Spinal cord (tissue), 10 donors: ENCODE measurements around the gene GRM7. TPM values are rescaled to one million over a fixed set of nuclear protein-coding genes. Genes with fewer than 3 reads are reported as not detected.

Source experiments
- DNase-seq, 6 donors: peaks; one replicate each; pipeline versions ENCODE4 v3.0.0 to v3.0.0-alpha.2; 2013 to 2015; ENCODE audit warnings: low spot score in 6 of 6, low read depth in 4 of 6
- H3K27ac ChIP-seq: one replicate; pipeline ENCODE4 v1.5.1; 2013; ENCODE audit warnings: low read depth, low read length, control low read depth
- H3K27me3 ChIP-seq: one replicate; pipeline ENCODE4 v1.6.1; 2013; ENCODE audit warnings: low read length; ENCODE audit not compliant: control insufficient read depth, insufficient read depth
- H3K36me3 ChIP-seq: one replicate; pipeline ENCODE4 v1.6.1; 2013; ENCODE audit warnings: low read length; ENCODE audit not compliant: control insufficient read depth, insufficient read depth
- H3K4me1 ChIP-seq: one replicate; pipeline ENCODE4 v1.6.1; 2013; ENCODE audit warnings: low read length; ENCODE audit not compliant: control insufficient read depth, insufficient read depth
- H3K4me3 ChIP-seq: one replicate; pipeline ENCODE4 v1.5.1; 2013; ENCODE audit warnings: low read depth, low read length, control low read depth
- H3K9me3 ChIP-seq: one replicate; pipeline ENCODE4 v1.6.1; 2013; ENCODE audit warnings: low read length; ENCODE audit not compliant: control insufficient read depth, insufficient read depth
- WGBS: methylation state at CpG from one replicate; pipeline ENCODE4 v1.1.5; 2013; ENCODE audit warnings: missing lambda C conversion rate; ENCODE audit not compliant: insufficient coverage; 5-methylcytosine and 5-hydroxymethylcytosine counted together
- polyA plus RNA-seq, 2 donors: library from polyadenylated mRNA; unstranded; fragments of 120-200 nt; gene quantifications; one replicate each; pipeline ENCODE4 v1.2.1, GENCODE V29; 2013; ENCODE audit not compliant: insufficient read length in 2 of 2
- total RNA-seq, 2 donors: library from RNA; depleted of rRNA in 1 of 2; stranded (reverse); fragments of 120-200 nt in 1 of 2; fragments of >200 nt in 1 of 2; gene quantifications; one replicate each; pipeline versions ENCODE4 v1.2.3 to v1.2.4, GENCODE V29; 2013 to 2014
- donor health status: healthy.

Gene GRM7
- total and polyA plus RNA-seq, 4 donors = 9.6 to 37.0 (median 30.3) TPM

DNA sequence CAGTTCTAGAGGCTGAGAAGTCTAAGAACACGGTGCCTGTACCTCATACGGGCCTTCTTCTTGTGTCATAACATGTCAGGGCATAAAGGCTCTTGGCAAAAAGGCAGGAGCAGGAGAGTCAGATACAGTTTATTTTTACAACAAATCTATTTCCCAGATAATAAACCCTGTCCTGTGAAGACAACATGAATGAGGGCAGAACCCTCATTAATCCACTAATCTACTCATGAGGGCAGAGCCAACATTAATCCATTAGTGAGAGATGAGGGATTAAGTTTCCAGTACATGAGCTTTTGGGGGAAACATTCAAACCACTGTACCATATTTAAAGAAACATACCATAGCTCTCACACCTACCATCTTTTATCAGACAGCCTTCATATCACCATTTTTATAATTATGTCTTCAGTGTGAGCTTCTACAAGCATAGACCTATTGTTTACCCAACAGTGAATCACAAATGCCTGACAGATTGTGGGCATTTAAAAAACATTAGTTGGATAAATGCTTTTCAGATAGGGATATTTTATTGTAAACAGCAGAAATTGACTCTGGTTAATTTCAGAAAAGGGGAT is 645.8 kb downstream of the GRM7 start:
- no CpG with 5 or more reads among the region's 2 CpGs for WGBS
- no peak overlapping the region for H3K4me3 ChIP-seq
- no peak for DNase-seq
- H3K27ac ChIP-seq = no peak overlapping the region
- no peaks in the 10 kb centered on the region for H3K36me3 ChIP-seq
- no peaks in the 10 kb centered on the region for H3K4me1 ChIP-seq
- no peaks in the 10 kb centered on the region for H3K27me3 ChIP-seq
- no peaks in the 10 kb centered on the region for H3K9me3 ChIP-seq

DNA sequence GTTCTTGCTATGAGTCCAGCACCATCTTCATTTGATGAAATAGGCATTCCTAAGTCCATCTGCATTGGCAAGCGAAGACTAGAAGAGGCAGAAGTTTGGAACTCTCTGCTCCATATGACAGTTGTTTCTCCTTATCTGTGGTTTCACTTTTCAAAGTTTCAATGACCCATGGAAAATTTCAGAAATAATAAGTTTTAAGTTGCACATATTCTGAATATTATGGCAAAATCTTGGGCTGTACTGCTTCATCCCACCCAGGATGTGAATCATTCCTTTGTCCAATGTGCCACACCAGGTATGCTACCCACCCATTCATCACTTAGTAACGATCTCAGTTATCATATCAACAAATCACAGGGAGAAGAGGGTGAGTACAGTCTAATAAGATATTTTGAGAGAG is 647.9 kb downstream of the GRM7 start:
- WGBS = 100% methylated on average over 1 of the region's 2 CpGs
- no peak for DNase-seq
- Histone ChIP-seq H3K4me3 (no peak overlapping the region), H3K4me1 (no peaks in the 10 kb centered on the region), H3K9me3 (no peaks in the 10 kb centered on the region), H3K27me3 (no peaks in the 10 kb centered on the region), H3K27ac (no peak overlapping the region), H3K36me3 (no peaks in the 10 kb centered on the region)

DNA sequence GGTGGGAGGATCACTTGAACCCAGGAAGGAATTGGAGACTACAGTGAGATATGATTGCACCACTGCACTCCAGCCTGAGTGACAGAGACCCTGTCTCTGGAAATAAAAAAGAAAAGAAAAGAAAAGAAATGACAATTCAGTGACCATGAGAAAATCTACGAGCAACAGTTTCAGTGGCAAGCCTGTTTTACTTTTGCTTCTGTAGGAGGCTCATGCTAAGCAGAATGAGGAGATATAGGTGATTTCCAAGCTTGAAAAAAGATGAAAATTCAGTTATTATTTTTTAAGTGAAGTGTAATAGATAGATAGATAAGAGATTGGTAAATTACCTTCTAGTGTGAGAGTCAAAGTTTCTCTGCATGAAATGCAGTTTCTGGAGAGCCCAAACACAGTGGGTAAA is 651.1 kb downstream of the GRM7 start:
- no peaks in the 10 kb centered on the region for H3K9me3 ChIP-seq
- no peak for DNase-seq
- H3K4me1 ChIP-seq = no peaks in the 10 kb centered on the region
- H3K36me3 ChIP-seq = no peaks in the 10 kb centered on the region
- no peak overlapping the region for H3K27ac ChIP-seq
- H3K27me3 ChIP-seq = no peaks in the 10 kb centered on the region
- 88% methylated on average over 1 of the region's 1 CpG for WGBS
- no peak overlapping the region for H3K4me3 ChIP-seq

DNA sequence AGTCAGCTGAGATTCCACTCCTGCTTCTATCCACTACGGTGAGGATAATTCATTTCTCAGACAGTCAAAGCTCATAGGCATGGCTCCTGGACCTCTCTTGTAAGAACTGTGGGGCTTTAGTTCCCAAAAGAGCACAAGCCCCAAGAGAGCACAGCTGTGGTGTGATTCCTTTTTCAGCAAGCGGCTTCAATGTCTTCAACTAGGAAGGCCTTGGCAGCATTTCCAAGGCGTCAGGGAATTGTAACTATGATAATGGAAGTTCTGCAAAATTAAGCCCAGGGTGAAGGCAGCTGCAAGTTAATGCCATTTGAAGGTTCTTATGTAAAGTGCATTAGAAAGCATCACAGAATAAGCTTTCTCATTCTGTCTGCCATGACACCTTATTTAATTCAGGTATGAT is 657.1 kb downstream of the GRM7 start:
- Histone ChIP-seq H3K9me3 (no peaks in the 10 kb centered on the region), H3K4me3 (no peak overlapping the region), H3K27ac (no peak overlapping the region), H3K36me3 (no peaks in the 10 kb centered on the region), H3K4me1 (no peaks in the 10 kb centered on the region), H3K27me3 (no peaks in the 10 kb centered on the region)
- DNase-seq = peak; percentile 13 to 90 (median 24)
- WGBS = 21% methylated on average over 2 of the region's 3 CpGs

DNA sequence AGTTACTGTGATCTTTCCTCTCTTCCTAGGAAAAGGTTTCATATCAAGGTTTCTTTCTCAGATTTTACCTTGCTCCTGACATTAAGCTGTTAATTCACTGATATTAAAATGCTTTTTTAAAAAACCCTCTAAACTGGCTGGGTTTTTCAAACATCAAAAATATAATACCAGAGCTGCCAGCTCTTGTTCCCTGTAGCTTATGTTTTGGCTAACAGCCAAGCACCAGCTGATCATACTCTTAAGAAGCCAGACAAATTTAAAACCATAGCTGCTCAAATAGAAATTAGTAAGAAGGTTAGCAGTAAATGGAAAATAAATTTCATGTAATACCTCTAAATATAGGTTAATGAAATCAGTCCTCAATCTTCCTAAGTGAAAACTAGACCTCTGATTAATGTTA is 657.5 kb downstream of the GRM7 start:
- Histone ChIP-seq H3K27ac (no peak overlapping the region), H3K36me3 (no peaks in the 10 kb centered on the region), H3K9me3 (no peaks in the 10 kb centered on the region), H3K27me3 (no peaks in the 10 kb centered on the region), H3K4me1 (no peaks in the 10 kb centered on the region), H3K4me3 (no peak overlapping the region)
- peak in 3 of 6 donors; percentile 20 to 86 (median 78) for DNase-seq

DNA sequence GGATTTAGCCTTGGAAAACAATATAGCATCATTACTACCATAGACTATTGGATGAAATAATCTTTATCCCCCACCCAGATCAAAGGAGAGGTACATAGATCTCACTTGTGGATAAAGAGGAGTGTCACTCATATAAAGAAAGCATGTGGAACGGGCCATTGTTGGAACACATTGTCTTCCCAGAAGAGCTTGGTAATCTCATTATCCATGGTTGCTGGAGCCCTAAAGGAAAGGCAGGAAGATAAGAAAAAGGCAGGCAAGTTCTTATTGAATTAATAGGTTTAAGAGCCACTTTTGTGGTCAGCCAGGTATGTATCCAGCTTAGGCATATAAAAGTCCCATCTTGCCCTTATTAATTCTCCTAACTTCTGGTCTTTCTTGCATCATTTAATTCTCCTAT is 659.1 kb downstream of the GRM7 start:
- Histone ChIP-seq H3K27me3 (no peaks in the 10 kb centered on the region), H3K4me1 (no peaks in the 10 kb centered on the region), H3K27ac (no peak overlapping the region), H3K9me3 (peaks cover 2% of the 10 kb centered on the region), H3K36me3 (no peaks in the 10 kb centered on the region), H3K4me3 (no peak overlapping the region)
- WGBS = 100% methylated on average over 1 of the region's 1 CpG
- DNase-seq = no peak

DNA sequence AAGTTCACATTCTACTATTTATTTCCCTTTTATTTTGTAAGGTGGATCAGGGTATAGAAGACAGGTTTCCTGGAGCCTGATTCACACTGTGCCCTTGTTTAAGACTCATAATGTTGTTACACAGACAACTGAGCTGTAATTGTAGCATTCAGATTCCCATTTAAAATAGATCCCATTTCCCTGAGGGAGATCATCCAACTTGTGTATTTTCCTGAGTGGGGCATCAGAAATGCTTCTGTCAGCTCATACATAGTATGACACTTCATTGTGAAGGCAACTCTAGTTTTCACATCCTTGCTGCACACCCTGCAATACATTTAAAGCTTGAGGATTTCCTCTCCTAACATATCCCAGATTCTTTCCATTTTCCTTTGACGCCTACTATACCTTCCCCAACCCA is 659.7 kb downstream of the GRM7 start:
- no peaks in the 10 kb centered on the region for H3K27me3 ChIP-seq
- no CpG with 5 or more reads among the region's 1 CpG for WGBS
- H3K9me3 ChIP-seq = peaks cover 2% of the 10 kb centered on the region
- no peak overlapping the region for H3K27ac ChIP-seq
- no peaks in the 10 kb centered on the region for H3K4me1 ChIP-seq
- H3K4me3 ChIP-seq = no peak overlapping the region
- DNase-seq = no peak
- no peaks in the 10 kb centered on the region for H3K36me3 ChIP-seq

DNA sequence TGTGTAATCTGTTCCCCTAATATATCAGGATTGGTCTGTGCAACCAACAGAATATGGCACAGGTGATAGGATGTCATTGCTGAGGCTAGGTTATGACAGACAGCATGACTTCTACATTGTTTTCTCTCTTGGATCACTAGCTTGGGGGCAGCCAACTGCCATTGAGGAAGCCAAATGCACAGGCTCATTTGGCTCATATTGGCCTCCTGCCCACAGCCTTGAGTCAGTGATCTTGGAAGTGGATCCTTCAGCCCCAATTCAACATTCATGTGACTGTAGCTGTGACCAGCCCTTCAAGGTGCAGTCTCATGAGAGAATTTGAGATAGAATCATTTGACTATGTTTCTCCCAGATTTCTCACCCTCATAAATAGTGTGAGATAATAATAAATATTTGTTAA is 675.6 kb downstream of the GRM7 start:
- no peak overlapping the region for H3K4me3 ChIP-seq
- no peaks in the 10 kb centered on the region for H3K9me3 ChIP-seq
- no peaks in the 10 kb centered on the region for H3K27me3 ChIP-seq
- no peaks in the 10 kb centered on the region for H3K36me3 ChIP-seq
- H3K4me1 ChIP-seq = no peaks in the 10 kb centered on the region
- no peak overlapping the region for H3K27ac ChIP-seq
- no peak for DNase-seq

DNA sequence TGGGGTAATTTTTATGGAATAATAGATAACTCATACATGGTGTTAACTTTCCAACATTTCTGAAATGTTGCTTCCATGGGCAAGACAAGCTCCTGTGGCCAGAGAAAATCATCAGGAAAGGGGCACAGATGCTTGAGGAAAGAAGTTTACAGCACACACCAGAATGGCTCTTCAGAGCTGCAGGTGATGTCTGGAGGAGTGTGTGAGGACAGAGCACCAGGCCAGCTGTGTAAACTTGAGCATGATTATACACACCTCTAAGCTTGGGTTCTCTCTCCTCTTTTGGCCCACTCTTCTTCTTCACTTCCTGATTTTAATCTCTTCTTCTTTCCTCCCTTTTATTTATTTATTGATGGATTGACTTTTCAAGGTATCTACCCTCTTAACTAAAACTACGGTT is 676.0 kb downstream of the GRM7 start:
- H3K4me3 ChIP-seq = no peak overlapping the region
- WGBS = no CpG with 5 or more reads among the region's 1 CpG
- H3K9me3 ChIP-seq = no peaks in the 10 kb centered on the region
- no peak for DNase-seq
- H3K36me3 ChIP-seq = no peaks in the 10 kb centered on the region
- H3K27me3 ChIP-seq = no peaks in the 10 kb centered on the region
- no peak overlapping the region for H3K27ac ChIP-seq
- H3K4me1 ChIP-seq = no peaks in the 10 kb centered on the region

DNA sequence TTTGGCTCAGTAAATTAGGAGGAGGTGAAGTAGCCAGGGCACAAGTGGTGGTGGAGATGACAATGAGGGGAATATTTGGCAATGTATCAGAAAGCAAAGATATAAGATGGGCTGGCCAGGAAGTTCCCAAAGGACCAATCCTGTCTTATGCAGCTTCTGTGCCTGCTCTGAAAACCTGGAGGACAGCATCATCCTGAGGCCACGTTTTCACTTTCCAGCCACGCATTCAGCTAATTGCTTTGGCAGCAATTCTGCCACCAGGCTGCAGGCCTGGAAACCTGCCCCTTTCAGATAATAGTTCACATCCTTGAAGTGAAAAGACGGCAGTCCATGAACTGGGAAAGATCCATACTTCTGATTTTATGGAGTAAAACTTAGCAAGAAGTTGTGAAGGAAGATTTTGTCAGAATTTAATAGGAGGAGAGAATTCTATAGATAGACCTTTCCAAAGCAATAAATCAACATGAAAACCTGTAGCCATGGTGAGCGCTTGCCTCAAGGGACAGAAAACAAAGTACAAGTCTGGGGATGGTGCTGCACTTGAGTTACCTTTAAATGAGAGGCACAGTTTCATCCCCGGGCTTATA is 682.5 kb downstream of the GRM7 start:
- Histone ChIP-seq H3K4me3 (no peak overlapping the region), H3K36me3 (no peaks in the 10 kb centered on the region), H3K27ac (no peak overlapping the region), H3K9me3 (no peaks in the 10 kb centered on the region), H3K27me3 (no peaks in the 10 kb centered on the region), H3K4me1 (peaks cover 7% of the 10 kb centered on the region)
- DNase-seq = peak; percentile 40 to 78 (median 49)
- 33% methylated on average over 1 of the region's 5 CpGs for WGBS
